A673 (cell line): ENCODE measurements around the gene PIEZO1. TPM values are rescaled to one million over a fixed set of nuclear protein-coding genes. Genes with fewer than 3 reads are reported as not detected.

ENCODE experiments used
- BruUV-seq: library from RNA; stranded (reverse); fragments of 400-500 nt; replicated peaks from 2 replicates; lab custom pipeline; 2021; lab: Mats Ljungman, UMichigan
- CTCF ChIA-PET: fragments of 300-600 bp; sonication (Branson Sonifier 250); formaldehyde crosslinking; loops from one replicate; lab custom pipeline; 2022; ENCODE audit warnings: antibody characterized with exemption; lab: Charles Lee
- POLR2A ChIA-PET: fragments of 300-600 bp; sonication (Branson Sonifier 250); formaldehyde crosslinking; loops from one replicate; lab custom pipeline; 2022; ENCODE audit warnings: antibody characterized with exemption; ENCODE audit not compliant: low non-redundant PET; lab: Charles Lee
- DNase-seq: peaks from one replicate; pipeline ENCODE4 v3.0.0-alpha.2; 2015; ENCODE audit warnings: low spot score
- H3K27ac ChIP-seq: fragments of 200-600 bp; sonication (generic); 2 replicates; pipeline ENCODE4 v1.5.1; 2016; ENCODE audit warnings: mixed run types, low read depth, mild to moderate bottlenecking, mixed read lengths, antibody characterized with exemption, low read length; ENCODE audit not compliant: poor library complexity, severe bottlenecking
- H3K27me3 ChIP-seq: fragments of 200-600 bp; sonication (generic); replicated peaks from 2 replicates; pipeline ENCODE4 v1.6.1; 2017; ENCODE audit warnings: mixed run types, low read depth, mild to moderate bottlenecking, mixed read lengths, antibody characterized with exemption, low read length; ENCODE audit not compliant: insufficient read depth, poor library complexity
- H3K36me3 ChIP-seq: fragments of 200-600 bp; sonication (generic); 2 replicates; pipeline ENCODE4 v1.6.1; 2016; ENCODE audit warnings: mixed run types, mild to moderate bottlenecking, mixed read lengths, antibody characterized with exemption, low read length; ENCODE audit not compliant: insufficient read depth, poor library complexity, severe bottlenecking
- H3K4me1 ChIP-seq: fragments of 200-600 bp; sonication (generic); 2 replicates; pipeline ENCODE4 v1.6.1; 2017; ENCODE audit warnings: mixed run types, mild to moderate bottlenecking, mixed read lengths, antibody characterized with exemption, low read length; ENCODE audit not compliant: insufficient read depth, poor library complexity, severe bottlenecking
- H3K4me3 ChIP-seq: fragments of 200-600 bp; sonication (generic); 2 replicates; pipeline ENCODE4 v1.5.1; 2016; ENCODE audit warnings: low read depth, mixed run types, mild to moderate bottlenecking, mixed read lengths, low read length; ENCODE audit not compliant: poor library complexity, severe bottlenecking
- H3K9me3 ChIP-seq: fragments of 200-600 bp; sonication (generic); 2 replicates; pipeline ENCODE4 v1.6.1; 2016; ENCODE audit warnings: mixed run types, low read depth, mild to moderate bottlenecking, mixed read lengths, antibody characterized with exemption, low read length; ENCODE audit not compliant: poor library complexity, severe bottlenecking
- CTCF ChIP-seq: fragments of 300-800, 200-600 bp; sonication (generic); conservative IDR thresholded peaks from 2 replicates; pipeline ENCODE4 v1.5.1; 2017; ENCODE audit warnings: low read depth, mild to moderate bottlenecking, antibody characterized with exemption, low read length, moderate library complexity, mixed read lengths
- EZH2 ChIP-seq: fragments of 200-600 bp; sonication (generic); IDR thresholded peaks from 2 replicates; pipeline ENCODE4 v1.6.1; 2017; ENCODE audit warnings: borderline replicate concordance, low read depth, mild to moderate bottlenecking, mixed read lengths, antibody characterized with exemption, low read length; ENCODE audit not compliant: poor library complexity, severe bottlenecking
- intact Hi-C: fragments of 100-400 bp; cut with micrococcal nuclease; formaldehyde crosslinking; loops from one replicate; pipeline ENCODE4 v1.10.0; 2022; ENCODE audit not compliant: unreplicated experiment
- total RNA-seq: library from RNA; stranded (reverse); gene quantifications from 2 replicates; pipeline ENCODE4 v1.2.3, GENCODE V29; 2021

PIEZO1 gene
- total RNA-seq, 1 experiment from 2014 or later, result 174 TPM

- Histone ChIP-seq H3K27me3 (no peaks in the 10 kb centered on the region), H3K4me3 (no peak overlapping the region), H3K36me3 (no peaks in the 10 kb centered on the region), H3K27ac (no peak overlapping the region), H3K4me1 (peaks cover 73% of the 10 kb centered on the region), H3K9me3 (no peaks in the 10 kb centered on the region)
- ChIA-PET CTCF (no interaction called here), POLR2A (interaction anchor here (0.7 kb wide), 2 partner anchors 9 to 39 kb away, joined by 4 to 11 read pairs; partner anchors contain the start of gene PIEZO1)
- DNase-seq, result no peak
- no TSS peak for BruUV-seq
- intact Hi-C loops, result no loop called here
- TF ChIP-seq EZH2 (no peak), CTCF (no peak)
These were observed 9.2 kb downstream of the PIEZO1 start for GRCh38 chr16:88775825-88776224.

GRCh38 chr16:88774544-88775393 lies 10.3 kb downstream of the PIEZO1 start:
- Histone ChIP-seq H3K27ac (peak overlapping the region; percentile 57), H3K4me1 (peaks cover 74% of the 10 kb centered on the region), H3K27me3 (no peaks in the 10 kb centered on the region), H3K9me3 (no peaks in the 10 kb centered on the region), H3K36me3 (no peaks in the 10 kb centered on the region), H3K4me3 (no peak overlapping the region)
- ChIA-PET CTCF (no interaction called here), POLR2A (no interaction called here)
- no TSS peak for BruUV-seq
- DNase-seq, result no peak
- intact Hi-C loops, result no loop called here
- TF ChIP-seq EZH2, result no peak
- no peak for TF ChIP-seq CTCF

- intact Hi-C loops, result no loop called here
- H3K27ac ChIP-seq, result peak overlapping the region; percentile 93
- ChIA-PET CTCF (no interaction called here), POLR2A (no interaction called here)
- BruUV-seq, result no TSS peak
- H3K4me1 ChIP-seq, result peaks cover 73% of the 10 kb centered on the region
- H3K36me3 ChIP-seq, result no peaks in the 10 kb centered on the region
- TF ChIP-seq EZH2 (no peak), CTCF (no peak)
- H3K27me3 ChIP-seq, result no peaks in the 10 kb centered on the region
- DNase-seq, result no peak
- H3K9me3 ChIP-seq, result no peaks in the 10 kb centered on the region
- no peak overlapping the region for H3K4me3 ChIP-seq
These were observed 11.2 kb downstream of the PIEZO1 start for GRCh38 chr16:88773812-88774291.
